NCI-H345 (cell line): ENCODE data around the gene FBXW8.

Source experiments
- DNase-seq: peaks from one replicate; lab custom pipeline; 2025; lab: John Stamatoyannopoulos, UW

FBXW8 gene

DNA sequence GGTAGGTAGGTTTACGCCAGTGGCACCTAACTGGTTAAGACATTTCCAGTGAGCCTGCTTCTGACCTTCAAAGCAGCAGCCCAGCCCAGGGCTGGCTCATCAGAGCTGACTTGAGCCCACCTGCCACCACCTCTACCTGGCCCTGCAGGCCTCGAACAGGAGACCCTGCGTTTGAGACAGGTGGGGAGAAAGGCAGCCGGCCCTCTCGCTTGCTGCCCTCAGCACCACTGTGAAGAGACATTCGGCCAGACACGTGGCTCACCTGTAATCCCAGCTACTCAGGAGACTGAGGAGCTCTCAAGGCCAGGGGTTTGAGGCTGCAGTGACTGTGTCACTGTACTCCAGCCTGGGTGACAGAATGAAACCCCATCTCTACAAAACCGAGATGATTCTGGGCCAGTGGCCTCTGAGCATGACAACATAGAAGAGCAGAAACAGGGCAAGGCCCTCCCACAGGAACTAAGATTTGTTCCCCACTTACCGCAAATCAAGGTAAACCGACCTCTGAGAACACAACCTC lies 114.3 kb downstream of the FBXW8 start:
- no peak for DNase-seq

DNA sequence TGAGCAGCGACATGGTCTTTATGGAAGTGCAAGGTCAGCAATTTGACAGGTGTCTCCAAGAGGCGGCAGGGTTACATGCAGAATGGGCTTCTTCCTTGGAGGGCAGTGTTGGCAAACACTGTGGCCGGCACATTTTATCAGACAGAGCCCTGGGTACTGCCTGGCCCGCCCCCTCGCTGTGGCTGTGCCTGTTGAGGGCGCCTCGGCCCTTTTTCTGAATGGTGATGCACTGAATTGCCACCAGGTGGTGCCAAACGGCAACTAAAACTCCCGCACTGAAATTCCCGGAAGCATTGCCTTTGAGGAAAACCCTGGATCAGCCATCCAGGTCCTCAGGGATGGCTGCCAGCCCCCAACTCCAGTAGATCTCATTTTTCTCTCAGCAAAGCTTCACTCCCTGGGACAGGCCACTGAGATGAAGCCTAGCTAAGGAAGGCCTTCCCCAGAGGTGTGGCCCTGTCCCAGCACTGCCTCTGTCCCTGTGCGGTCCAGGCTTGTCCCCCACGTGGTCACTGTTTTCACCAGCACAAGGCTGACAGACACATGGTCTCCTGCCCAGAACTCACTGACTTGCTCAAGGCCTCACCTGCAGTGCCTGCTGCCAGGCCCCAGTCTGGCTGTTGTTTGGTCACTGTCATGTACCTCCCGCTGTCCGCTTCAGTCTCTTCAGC lies 114.9 kb downstream of the FBXW8 start:
- DNase-seq, result peak; percentile 69

DNA sequence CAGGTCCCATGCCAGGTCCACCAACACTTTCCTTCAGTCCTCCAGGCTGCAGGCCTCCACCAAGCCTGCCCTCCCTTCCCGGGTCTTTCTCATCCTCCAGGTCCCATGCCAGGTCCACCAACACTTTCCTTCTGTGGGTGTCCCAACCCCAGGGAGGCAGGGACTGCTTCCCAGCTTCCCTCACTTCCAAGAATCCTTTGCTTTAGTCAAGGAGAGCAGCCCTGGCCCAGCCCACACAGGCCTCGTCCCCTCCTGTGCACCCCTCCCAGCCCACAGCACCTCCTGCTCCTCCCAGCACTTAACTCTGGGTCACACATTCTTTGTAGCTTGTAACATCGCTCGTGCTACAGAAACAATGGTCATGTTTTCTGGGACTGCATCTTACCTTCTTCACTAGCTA lies 115.6 kb downstream of the FBXW8 start:
- no peak for DNase-seq

DNA sequence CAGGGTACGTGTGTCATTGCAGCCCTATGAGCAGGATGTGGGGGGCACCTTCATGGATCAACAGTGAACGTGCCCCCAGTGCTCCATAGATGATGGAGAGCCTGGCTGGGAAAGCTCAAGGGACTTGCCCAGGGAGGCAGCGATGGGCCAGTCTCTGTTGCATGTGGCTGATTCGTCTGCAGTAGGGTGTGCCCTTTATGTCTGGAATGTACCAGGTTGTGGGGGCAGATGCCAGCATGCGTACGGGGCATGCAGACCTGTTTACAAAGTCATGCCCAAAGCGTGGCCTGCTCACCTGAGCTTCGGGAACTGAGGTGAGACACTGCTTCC lies 116.1 kb downstream of the FBXW8 start:
- no peak for DNase-seq

DNA sequence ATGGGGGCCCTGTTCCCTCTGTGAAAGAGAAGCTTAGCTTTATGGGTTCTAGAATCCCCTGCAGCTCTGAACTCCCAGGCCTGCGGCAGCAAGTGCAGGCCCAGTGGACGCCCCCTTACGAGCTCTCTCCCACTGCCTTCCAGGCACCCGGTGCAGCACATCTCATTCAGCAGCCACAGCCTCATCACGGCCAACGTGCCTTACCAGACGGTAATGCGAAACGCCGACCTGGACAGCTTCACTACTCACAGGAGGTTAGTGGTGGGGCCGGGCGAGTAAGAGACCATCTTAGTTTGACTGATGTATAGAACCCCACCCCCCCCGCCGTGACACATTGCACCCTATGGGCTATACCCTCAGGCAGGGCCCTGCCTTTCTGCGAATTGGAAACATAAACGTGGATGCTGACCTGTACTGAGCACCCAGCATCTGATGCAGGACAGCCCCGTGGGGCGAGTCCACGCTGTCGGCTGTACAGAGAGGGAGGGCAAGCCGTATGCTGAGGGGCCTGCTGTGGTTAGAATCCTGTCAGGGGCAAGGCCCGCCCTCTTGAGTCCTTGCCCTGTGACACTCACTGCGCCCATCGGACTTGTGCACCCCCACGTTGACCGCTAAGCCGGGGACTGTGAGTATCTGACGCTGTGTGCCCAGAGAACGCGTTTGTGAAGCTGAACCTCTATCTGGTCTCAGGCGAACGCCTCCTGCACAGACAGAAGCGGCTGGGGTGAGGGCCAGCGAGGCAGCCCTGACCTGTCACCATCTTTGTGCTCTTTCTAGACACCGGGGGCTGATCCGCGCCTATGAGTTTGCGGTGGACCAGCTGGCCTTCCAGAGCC lies 116.7 kb downstream of the FBXW8 start:
- no peak for DNase-seq

DNA sequence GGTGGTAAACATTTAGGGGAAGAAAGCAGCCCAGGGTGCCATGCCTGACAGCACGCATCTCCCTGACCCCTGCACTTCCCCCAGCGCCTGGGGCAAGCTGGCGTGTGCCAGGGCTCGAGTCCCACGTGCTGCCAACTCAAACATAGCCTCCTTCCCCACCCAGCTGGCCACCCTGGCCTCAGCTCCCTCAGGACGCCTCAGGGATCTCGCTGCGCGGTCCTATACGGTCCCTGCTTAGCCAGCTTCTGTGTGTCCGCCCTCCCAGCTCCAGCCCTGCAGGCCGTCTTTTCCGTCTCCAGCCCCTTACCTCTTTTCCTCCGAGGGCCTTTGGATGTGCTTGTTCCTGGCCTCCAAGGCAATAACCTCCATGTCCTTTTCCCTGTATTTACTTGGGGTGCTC lies 117.5 kb downstream of the FBXW8 start:
- DNase-seq, result no peak

DNA sequence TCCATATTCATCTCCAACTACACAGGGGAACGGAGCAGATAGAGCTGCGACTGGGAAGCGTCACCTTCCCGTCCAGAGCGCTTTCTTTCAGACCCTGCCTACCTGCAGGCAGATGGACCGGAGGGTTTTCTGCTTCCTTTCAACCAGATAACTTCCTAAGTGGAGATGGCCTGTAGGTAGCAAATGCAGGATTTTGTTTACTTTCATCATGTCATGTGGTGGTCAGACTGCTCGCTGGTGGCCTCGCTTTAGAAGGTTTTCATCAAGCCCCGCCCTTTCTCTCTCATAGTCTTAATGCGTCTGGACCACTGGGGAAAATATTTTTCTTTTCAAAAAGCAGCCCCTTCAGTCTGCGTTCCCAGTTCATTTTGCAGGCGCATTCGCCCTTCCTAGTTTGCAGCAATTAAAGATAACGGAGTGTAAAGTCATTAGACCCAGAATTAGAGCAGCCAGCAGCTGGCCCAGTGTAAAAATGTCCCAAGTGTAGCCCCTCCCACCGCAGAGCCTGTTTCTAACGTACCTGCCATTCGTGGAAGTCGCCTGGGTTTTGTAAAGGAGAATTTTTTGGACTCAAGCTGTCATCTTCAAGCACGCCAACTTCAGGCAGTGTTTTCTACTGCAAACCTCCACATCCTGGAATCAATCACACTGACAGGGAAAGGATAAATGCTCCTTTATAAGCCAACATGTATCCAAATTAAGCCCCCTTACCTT lies 119.6 kb downstream of the FBXW8 start:
- no peak for DNase-seq

DNA sequence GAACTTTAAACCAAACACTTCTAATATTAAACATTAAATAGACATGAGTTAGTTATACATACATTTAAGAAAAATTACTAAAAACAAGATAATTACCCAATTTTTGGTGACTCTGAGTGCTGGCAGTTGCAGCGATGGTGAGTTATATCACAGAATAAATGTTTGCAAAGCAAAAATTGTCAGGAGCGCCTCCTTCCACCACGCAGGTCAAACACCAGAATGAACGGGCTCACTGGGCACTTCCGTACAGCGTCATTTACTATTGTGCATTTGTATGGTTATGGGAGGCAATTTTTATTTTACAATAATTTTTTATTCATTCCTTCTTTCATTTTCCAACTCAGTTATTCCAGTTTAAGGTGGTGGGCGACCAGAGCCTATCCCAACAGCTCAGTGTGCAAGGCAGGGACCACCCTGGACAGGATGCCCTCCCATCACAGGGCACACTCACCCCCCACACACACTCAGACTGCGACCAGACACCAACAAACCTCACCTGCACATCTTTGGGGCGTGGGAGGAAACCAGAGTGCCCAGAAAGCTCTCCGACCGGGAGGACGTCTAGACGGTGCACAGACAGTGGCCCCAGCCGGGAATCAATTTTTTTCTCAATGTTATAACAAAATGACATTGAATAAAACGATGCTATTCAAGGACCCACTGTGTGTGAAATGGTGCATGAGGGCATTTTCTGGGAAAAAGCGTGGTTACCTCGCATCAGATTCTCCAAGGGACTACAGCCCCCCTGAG lies 121.3 kb downstream of the FBXW8 start:
- no peak for DNase-seq

DNA sequence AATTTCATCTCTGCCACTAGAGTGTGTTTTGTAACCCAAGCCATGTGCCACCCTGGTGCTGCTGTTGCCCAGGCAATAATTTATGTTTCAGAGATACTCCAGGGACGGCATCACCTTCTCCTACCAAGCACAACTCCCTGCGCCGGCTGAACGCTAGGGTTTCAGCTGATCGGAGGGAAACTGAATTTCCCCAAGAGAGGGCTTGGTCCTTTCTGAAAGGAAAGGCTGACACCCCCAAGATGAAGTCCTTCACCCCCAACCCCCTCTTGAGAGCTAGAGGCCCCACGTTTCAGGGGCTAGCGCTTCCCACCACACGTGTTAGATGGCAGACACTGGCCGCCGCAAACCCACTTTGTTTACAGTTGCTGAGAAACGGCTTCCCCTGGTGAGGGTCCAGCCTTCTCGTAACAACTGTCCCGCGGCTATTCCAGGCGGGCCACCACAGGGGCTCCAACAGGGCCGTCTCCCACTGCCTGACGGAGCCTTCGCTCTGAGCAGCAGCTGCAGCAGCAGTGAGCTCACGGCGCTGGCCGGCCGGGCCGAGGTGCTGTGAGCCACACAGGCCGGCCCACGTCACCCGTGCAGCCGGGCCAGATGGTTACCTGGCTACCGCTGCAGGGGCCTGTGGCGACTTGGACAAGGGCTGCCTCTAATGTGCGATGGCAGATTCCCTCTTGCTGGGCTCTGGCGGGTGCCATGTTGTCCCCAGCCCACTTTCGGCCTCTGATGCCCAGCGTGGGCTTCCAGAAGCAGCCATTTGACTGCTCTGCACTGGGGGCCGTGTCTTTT lies 122.0 kb downstream of the FBXW8 start:
- DNase-seq, result peak; percentile 57

DNA sequence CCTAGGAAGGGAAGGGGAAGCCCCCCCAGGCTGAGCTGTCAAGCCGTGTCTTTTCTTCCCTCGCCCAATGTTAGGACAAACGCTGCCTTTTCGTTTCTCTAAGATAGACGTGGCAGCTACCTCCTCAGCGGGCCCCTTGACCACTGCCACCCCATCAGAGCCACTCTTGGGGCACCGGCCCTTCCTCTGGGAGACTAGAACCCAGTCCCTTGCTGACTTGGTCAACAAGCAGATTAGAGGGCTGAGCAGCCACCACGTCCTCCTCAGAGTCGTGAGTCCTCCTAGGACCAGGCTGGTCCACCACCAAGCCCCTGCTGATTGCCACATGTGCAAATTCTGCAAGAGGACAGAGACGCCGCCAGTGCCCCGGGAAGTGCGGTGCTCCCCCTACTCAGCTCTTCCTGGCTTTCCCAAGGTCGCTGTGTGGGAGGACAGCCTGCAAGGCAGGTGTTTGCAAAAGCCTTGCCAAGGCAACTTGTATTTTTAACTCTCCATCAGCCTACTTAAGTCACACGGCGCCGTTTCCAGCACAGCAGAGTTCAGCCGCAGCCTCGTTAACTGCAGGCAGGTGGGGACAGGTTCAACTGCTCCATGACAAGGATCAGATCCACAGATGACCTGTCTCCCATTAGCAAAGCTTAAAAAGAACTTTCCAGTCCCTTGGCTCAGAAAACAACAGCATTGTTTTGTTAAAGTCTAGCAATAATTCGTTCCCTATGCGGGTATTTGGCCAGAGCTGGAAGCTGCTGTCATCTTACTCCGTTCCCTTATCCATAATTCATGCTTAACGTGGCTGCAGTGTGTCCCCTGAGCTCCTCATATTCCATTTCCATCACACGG lies 122.9 kb downstream of the FBXW8 start:
- DNase-seq, result peak; percentile 24

DNA sequence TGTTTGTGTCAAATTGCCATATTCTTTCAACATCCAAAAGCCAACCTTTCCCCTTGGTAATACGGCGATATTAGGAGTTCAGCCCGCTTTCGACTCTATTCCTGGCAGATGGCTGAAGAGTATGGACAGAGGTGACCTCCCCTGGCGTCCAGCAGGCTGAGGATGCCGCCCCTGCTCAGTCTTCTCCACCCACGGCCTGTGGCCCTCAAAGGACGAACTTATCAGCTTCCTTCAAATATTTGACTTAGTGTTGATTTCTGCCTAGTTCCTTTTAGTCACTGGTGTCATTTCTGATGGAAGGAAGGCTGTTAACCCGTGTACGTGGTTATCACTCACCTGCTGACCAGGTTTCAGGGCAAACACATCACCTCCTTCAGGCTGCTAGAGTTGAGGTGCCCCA lies 123.5 kb downstream of the FBXW8 start:
- no peak for DNase-seq

DNA sequence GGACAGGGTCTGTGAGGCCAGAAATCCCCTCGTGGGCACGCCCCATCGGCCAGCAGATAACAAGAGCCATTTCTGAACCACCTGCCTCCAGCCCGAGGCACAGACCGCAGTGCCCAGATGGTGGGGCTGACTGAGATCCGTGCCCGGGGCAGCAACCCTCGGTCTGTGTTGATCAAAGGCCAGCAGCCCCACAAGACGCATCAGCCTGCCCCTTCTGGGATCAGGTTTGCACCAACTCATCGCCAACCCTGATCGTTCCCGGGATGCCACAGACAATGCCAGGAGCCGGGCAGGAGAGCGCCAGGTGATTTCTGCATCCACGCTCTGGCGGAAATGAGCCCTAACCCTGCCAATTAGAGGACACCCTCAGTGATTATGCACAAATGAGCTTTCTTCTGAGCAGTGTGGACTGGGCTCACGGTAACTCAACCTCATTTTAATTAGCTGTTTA lies 124.0 kb downstream of the FBXW8 start:
- DNase-seq, result peak; percentile 43

DNA sequence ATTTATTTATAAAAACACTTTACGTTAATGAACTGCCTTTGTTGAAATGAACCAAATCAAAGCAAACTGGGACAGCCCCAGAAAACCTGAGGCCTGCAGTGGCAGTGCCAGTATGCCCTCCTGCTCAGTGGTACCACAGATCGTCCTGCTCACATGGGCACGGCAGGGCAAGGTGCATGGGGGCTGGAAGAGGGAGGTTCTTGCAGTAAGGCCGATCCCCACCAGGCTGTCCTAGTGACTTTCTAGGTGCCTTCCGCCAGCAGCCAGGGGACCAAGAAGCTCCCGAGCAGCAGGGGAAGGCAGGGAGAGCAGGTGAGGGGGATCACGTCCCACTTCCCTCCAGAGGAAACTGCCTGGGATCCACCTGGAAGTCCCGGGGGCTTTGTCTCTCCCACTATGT lies 124.5 kb downstream of the FBXW8 start:
- no peak for DNase-seq

DNA sequence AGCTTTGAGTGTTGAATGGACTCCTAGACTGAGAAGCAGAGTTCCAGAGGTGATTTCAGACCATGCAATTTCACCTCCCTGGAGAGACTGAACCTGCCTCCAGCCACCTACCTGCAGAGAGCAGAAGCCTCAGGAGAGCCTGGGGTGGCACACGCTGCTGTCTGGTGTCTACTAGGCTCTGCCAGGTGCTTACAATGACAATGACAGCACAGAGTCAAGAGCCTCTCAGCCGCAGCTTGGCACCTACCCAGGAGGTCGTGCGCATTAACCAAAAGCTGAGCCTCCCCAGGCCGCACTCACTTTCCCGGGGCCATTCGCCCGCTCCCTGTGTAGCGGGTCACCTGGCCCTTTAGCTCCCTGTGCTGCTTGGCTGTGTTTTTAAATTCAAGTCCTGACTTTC lies 125.3 kb downstream of the FBXW8 start:
- DNase-seq, result peak; percentile 97

DNA sequence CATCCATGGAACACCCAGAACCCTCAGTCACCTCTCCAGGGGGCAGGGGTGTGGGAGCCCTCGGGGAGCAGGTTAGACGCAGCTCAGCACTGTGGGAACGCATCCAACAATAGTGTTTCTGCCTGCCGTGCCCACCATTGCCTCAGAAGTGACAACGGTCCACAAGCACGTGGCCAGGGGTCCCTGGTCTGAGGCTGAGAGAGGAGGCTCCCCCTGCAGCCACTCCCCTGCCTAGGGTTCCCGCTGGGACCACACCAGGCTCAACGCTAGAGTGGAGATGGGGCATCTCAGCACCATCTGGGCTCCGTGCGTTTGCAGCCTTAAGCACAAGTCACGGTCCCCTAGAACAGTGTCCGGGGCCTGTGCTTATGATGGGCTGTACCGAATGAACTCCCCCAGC lies 125.8 kb downstream of the FBXW8 start:
- DNase-seq, result peak; percentile 86

DNA sequence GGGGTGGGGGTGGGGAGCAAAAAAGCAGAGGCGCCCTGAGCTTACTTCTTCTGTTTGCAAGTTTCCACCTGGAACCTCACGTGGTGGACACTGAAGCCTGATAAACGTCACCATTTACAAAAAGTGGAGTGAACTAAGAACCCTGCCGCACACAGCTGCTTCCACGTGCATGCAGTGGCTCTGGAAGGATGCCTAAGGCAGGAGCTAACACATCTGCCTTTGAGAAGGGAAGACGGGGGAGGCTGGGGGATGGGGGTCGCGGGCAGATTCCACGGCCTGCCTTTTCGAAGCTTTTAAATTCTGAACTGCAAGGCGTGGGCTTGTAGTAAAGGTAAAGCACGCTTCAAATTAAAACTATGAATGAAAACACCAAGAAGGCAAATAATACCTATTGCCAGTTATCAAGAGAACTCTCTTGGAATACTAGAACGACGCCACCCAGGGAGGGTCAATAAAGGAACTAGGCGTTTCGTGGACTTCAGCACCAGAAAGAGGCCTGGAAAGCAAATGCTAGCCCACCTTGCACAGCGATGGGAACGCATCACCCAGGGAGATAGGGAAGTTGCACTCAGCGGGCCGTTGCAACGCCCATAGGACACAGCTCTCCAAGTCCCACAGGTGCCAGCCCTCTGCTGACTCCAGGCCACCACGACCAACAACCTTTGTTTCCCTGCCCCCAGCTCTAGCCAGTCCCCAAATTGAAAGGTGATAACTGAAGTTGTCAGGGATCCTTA lies 126.7 kb downstream of the FBXW8 start:
- DNase-seq, result no peak

DNA sequence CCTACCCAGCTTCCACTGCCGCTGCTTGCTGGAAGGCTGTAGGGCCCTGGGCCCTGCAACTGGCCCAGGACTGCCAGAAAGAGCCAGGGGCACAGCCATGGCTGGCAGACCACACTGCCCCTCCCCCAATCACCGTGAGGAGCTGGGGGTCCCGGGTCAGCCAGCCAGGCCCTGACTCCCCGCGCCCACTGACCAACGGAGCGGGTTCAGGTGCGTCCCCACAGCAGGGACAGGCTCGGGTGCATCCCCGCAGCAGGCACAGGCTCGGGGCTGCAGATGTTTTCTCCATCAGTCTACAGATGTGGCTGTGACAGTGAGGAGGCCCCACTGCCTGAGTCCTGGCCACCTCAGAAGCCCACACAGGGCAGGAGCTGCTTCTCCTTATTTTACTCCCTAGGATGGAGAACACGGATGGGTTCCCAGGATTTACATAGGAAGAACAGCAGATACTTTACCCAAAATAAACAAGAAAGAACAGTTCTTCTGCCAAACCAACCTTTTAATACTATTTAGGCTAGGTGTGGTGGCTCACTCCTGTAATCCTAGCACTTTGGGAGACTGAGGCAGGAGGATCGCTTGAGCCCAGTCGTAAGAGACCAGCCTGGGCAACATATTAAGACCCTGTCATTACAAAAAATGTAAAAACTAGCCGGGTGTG lies 127.4 kb downstream of the FBXW8 start:
- no peak for DNase-seq

DNA sequence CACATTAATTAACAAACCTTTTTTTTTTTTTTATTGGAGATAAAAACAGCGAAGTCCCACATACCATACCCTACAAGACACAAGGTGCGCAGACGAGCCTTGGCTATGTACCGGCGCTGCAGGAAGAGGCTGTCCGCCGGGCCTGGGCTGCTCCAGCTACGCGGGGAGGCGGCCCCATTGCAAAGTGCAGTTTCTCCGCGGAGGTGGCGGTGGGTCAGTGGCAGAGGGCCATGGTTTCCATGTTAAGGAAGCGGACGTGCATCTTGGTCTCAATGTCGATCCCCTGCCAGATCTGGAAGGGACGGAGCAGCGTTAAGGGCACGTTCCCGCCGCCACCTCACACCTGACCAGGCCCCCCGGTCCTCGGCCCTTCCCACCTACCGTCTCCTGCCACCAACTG lies 128.2 kb downstream of the FBXW8 start:
- DNase-seq, result no peak

DNA sequence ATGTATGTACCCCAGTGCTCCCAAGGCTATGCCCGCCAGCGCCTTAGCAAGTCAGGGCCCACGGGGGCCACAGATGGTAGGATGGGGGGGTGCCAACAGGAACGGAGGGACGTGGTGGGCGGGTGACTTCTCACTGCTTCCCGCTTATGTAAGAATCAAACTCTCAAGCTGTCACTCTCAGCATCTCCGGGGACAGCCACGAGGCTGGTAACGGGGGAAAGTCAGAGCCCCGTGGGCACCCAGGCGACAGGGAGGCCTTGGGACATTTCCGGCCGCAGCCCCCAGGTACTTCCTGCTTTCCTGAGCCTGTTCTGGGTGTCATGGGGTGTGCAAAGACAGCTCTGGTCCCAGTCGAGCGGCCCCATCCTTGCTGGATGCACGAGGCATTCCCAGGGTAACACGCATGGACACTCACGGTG lies 129.2 kb downstream of the FBXW8 start:
- no peak for DNase-seq
